ENCODE measurements around the gene S1PR4.

Gene S1PR4

DNA sequence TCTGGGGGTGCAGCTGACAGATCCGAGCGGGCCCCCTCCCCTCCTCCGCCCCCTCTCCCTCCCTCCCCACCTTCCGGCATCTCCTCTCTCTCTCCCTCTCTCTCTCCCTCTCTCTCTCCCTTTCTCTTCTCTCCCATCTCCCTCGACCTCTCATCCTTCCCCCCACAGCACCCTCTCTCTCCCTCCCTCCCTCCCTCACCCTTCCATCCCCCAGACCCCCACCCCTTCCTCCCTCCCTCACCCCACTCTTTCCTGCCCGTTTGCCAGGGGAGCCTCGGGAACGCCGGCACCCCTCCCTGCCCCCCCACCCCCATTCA, 46.6 kb downstream of the S1PR4 start:
- Histone ChIP-seq H3K27me3 (replicated peaks; ENCODE audit: insufficient read depth, low read length) (peaks cover 79% of the 10 kb centered on the region), H3K4me1 (ENCODE audit: low read length) (no peaks in the 10 kb centered on the region), H4K20me1 (ENCODE audit: insufficient read depth, low read length) (no peaks in the 10 kb centered on the region), H3K36me3 (replicated peaks; ENCODE audit: insufficient read depth, low read length) (no peaks in the 10 kb centered on the region), H3K9me3 (replicated peaks; ENCODE audit: insufficient read depth, low read length) (no peaks in the 10 kb centered on the region), H3K9ac (ENCODE audit: low read length) (no peak overlapping the region), H3K4me3 (ENCODE audit: low read length) (no peak overlapping the region), H3F3A (ENCODE audit: insufficient read depth, low read length) (no peaks in the 10 kb centered on the region), H3K27ac (ENCODE audit: low read length) (no peak overlapping the region), H2AFZ (ENCODE audit: low read length) (no peak overlapping the region), H3K79me2 (ENCODE audit: low read length) (no peaks in the 10 kb centered on the region), H3K4me2 (ENCODE audit: low read depth, low read length) (no peak overlapping the region), H3K9me2 (replicated peaks; ENCODE audit: insufficient read depth, low read length) (no peaks in the 10 kb centered on the region)
- no peak for DNase-seq
- TF ChIP-seq EZH2phosphoT487 (IDR thresholded peaks at IDR 0.05; ENCODE audit: low read length) (no peak), EZH2 (optimal IDR thresholded peaks at IDR 0.05; ENCODE audit: low read depth, low read length) (no peak), CTCF (IDR thresholded peaks at IDR 0.05; ENCODE audit: low read length) (no peak)

GRCh38 chr19:3225677-3226093, 47.1 kb downstream of the S1PR4 start:
- no peaks in the 10 kb centered on the region for H3K36me3 ChIP-seq (replicated peaks; ENCODE audit: insufficient read depth, low read length)
- H3K9me2 ChIP-seq (replicated peaks; ENCODE audit: insufficient read depth, low read length), result no peaks in the 10 kb centered on the region
- no peak overlapping the region for H3K4me3 ChIP-seq (ENCODE audit: low read length)
- peaks cover 79% of the 10 kb centered on the region for H3K27me3 ChIP-seq (replicated peaks; ENCODE audit: insufficient read depth, low read length)
- no peak for TF ChIP-seq EZH2phosphoT487 (IDR thresholded peaks at IDR 0.05; ENCODE audit: low read length)
- no peak for TF ChIP-seq EZH2 (optimal IDR thresholded peaks at IDR 0.05; ENCODE audit: low read depth, low read length)
- no peak for TF ChIP-seq CTCF (IDR thresholded peaks at IDR 0.05; ENCODE audit: low read length)
- no peaks in the 10 kb centered on the region for H4K20me1 ChIP-seq (ENCODE audit: insufficient read depth, low read length)
- no peak overlapping the region for H3K4me2 ChIP-seq (ENCODE audit: low read depth, low read length)
- H3K27ac ChIP-seq (ENCODE audit: low read length), result no peak overlapping the region
- no peaks in the 10 kb centered on the region for H3K79me2 ChIP-seq (ENCODE audit: low read length)
- H3K9me3 ChIP-seq (replicated peaks; ENCODE audit: insufficient read depth, low read length), result no peaks in the 10 kb centered on the region
- no peak for DNase-seq
- no peaks in the 10 kb centered on the region for H3F3A ChIP-seq (ENCODE audit: insufficient read depth, low read length)
- H3K9ac ChIP-seq (ENCODE audit: low read length), result no peak overlapping the region
- H3K4me1 ChIP-seq (ENCODE audit: low read length), result no peaks in the 10 kb centered on the region
- H2AFZ ChIP-seq (ENCODE audit: low read length), result no peak overlapping the region

GRCh38 chr19:3227054-3227626, 48.6 kb downstream of the S1PR4 start:
- no peak overlapping the region for H3K27ac ChIP-seq (ENCODE audit: low read length)
- no peaks in the 10 kb centered on the region for H4K20me1 ChIP-seq (ENCODE audit: insufficient read depth, low read length)
- H3K9me3 ChIP-seq (replicated peaks; ENCODE audit: insufficient read depth, low read length), result no peaks in the 10 kb centered on the region
- no peaks in the 10 kb centered on the region for H3F3A ChIP-seq (ENCODE audit: insufficient read depth, low read length)
- no peak for TF ChIP-seq EZH2 (optimal IDR thresholded peaks at IDR 0.05; ENCODE audit: low read depth, low read length)
- no peak for TF ChIP-seq EZH2phosphoT487 (IDR thresholded peaks at IDR 0.05; ENCODE audit: low read length)
- no peak for TF ChIP-seq CTCF (IDR thresholded peaks at IDR 0.05; ENCODE audit: low read length)
- no peak overlapping the region for H3K4me3 ChIP-seq (ENCODE audit: low read length)
- no peak overlapping the region for H3K9ac ChIP-seq (ENCODE audit: low read length)
- no peaks in the 10 kb centered on the region for H3K79me2 ChIP-seq (ENCODE audit: low read length)
- DNase-seq, result no peak
- H3K27me3 ChIP-seq (replicated peaks; ENCODE audit: insufficient read depth, low read length), result peaks cover 79% of the 10 kb centered on the region
- no peak overlapping the region for H3K4me2 ChIP-seq (ENCODE audit: low read depth, low read length)
- no peaks in the 10 kb centered on the region for H3K9me2 ChIP-seq (replicated peaks; ENCODE audit: insufficient read depth, low read length)
- no peaks in the 10 kb centered on the region for H3K4me1 ChIP-seq (ENCODE audit: low read length)
- no peaks in the 10 kb centered on the region for H3K36me3 ChIP-seq (replicated peaks; ENCODE audit: insufficient read depth, low read length)
- H2AFZ ChIP-seq (ENCODE audit: low read length), result no peak overlapping the region
